ENCODE measurements around the gene ISLR.

The ISLR gene

GRCh38 chr15:74196175-74196574 lies 22.7 kb downstream of the ISLR start (continued):
- TF ChIP-seq KLF16 (tag by site-specific recombination; IDR thresholded peaks at IDR 0.05) (peak; percentile 38), ZNF335 (tag by site-specific recombination; conservative IDR thresholded peaks at IDR 0.05) (peak; percentile 53; the same call in 1 of the 2 replicates), ZBTB1 (tag by site-specific recombination; IDR thresholded peaks at IDR 0.05) (no peak), ZNF174 (tag by site-specific recombination; IDR thresholded peaks at IDR 0.05) (no peak), YY1 (tag by site-specific recombination; IDR thresholded peaks at IDR 0.05) (no peak), ZNF600 (tag by site-specific recombination; IDR thresholded peaks at IDR 0.05) (0 out of 2 replicates have a peak, but pooled peaks have one; percentile 15), GLIS2 (tag by site-specific recombination; IDR thresholded peaks at IDR 0.05) (0 out of 2 replicates have a peak, but pooled peaks have one; percentile 36), SP2 (tag by site-specific recombination; IDR thresholded peaks at IDR 0.05) (no peak; the same call in 1 of the 2 replicates)

GRCh38 chr15:74197176-74197965 lies 23.9 kb downstream of the ISLR start:
- Histone ChIP-seq H3K9me3 (ENCODE audit: control insufficient read depth, insufficient read depth, low read depth, low read length) (no peaks in the 10 kb centered on the region), H3K27ac (ENCODE audit: extremely low read depth, low read depth, low read length) (no peak overlapping the region; the same call in 1 of the 2 replicates), H3K4me3 (ENCODE audit: low read depth, low read length) (no peak overlapping the region), H3K36me3 (ENCODE audit: control insufficient read depth in 2 of 2, insufficient read depth in 1 of 2, low read length in 2 of 2) (peaks cover 0 to 12% of the 10 kb centered on the region in 2 experiments; a peak in 1 of 3 replicates), H3K4me1 (ENCODE audit: control insufficient read depth, insufficient read depth, low read length) (peaks cover 43% of the 10 kb centered on the region)
- CTCF ChIA-PET = interaction anchor here (0.6 to 5.3 kb wide), 8 partner anchors 10 to 474 kb away, joined by 3 to 38 read pairs (median 4); no protein-coding TSS in a partner anchor
- TF ChIP-seq GLIS2 (tag by site-specific recombination; IDR thresholded peaks at IDR 0.05) (peak; percentile 39; the same call in 1 of the 2 replicates), TSHZ1 (tag by site-specific recombination; IDR thresholded peaks at IDR 0.05; ENCODE audit: borderline replicate concordance) (no peak)
- POLR2A ChIA-PET = interaction anchor here (0.9 to 2.7 kb wide), 7 partner anchors 9 to 55 kb away, joined by 3 to 18 read pairs (median 10); partner anchors contain the start of gene ISLR

DNA sequence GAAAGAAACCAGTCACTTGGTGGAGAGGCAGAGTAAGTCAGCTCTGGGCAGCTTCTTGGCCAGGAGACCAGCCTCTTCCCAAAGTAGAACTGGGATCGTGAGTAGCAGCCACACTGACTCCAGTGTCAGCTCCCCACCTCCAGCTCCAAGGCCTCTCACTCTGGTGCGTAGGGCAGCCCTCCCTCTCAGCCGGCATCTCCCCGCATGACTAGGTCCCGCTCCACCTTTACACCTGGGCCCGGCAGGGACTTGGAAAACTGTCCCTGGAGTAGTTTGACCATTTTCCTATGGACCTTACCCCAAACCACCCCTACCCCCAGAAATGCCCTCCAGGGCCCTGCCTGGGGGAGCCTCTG lies 25.8 kb downstream of the ISLR start:
- Histone ChIP-seq H3K9me3 (ENCODE audit: control insufficient read depth, insufficient read depth, low read depth, low read length) (no peaks in the 10 kb centered on the region), H3K36me3 (ENCODE audit: control insufficient read depth in 2 of 2, insufficient read depth in 1 of 2, low read length in 2 of 2) (peaks cover 0 to 12% of the 10 kb centered on the region in 2 experiments; a peak in 1 of 3 replicates), H3K27ac (ENCODE audit: extremely low read depth, low read depth, low read length) (no peak overlapping the region), H3K4me3 (ENCODE audit: low read depth, low read length) (no peak overlapping the region), H3K4me1 (ENCODE audit: control insufficient read depth, insufficient read depth, low read length) (peaks cover 54% of the 10 kb centered on the region)
- ChIA-PET CTCF (interaction anchor here (2.1 kb wide), 1 partner anchor 123 kb away, joined by 6 read pairs; no protein-coding TSS in a partner anchor), POLR2A (no interaction called here)
- TF ChIP-seq ZNF24 (tag by site-specific recombination; IDR thresholded peaks at IDR 0.05) (no peak), ZNF473 (tag by site-specific recombination; IDR thresholded peaks at IDR 0.05) (no peak), MZF1 (tag by site-specific recombination; IDR thresholded peaks at IDR 0.05; ENCODE audit: borderline replicate concordance) (no peak), ZBTB21 (tag by site-specific recombination; IDR thresholded peaks at IDR 0.05) (no peak), ZSCAN18 (tag by site-specific recombination; IDR thresholded peaks at IDR 0.05) (no peak), HOXD13 (CRISPR knock-in tag; IDR thresholded peaks at IDR 0.05; ENCODE audit: borderline replicate concordance) (no peak), ZNF202 (tag by site-specific recombination; IDR thresholded peaks at IDR 0.05; ENCODE audit: borderline replicate concordance) (no peak), ZNF248 (tag by site-specific recombination; IDR thresholded peaks at IDR 0.05) (no peak), EGR2 (tag by site-specific recombination; IDR thresholded peaks at IDR 0.05; ENCODE audit: low read depth) (no peak), ZNF138 (tag by site-specific recombination; IDR thresholded peaks at IDR 0.05; ENCODE audit: borderline replicate concordance) (no peak), ZNF777 (tag by site-specific recombination; IDR thresholded peaks at IDR 0.05; ENCODE audit: borderline replicate concordance) (no peak), ZNF112 (tag by site-specific recombination; IDR thresholded peaks at IDR 0.05) (no peak), ZNF426 (tag by site-specific recombination; IDR thresholded peaks at IDR 0.05) (no peak), ZNF292 (tag by site-specific recombination; IDR thresholded peaks at IDR 0.05; ENCODE audit: borderline replicate concordance, low read depth) (no peak)
- TF ChIP-seq, protein P1, sequence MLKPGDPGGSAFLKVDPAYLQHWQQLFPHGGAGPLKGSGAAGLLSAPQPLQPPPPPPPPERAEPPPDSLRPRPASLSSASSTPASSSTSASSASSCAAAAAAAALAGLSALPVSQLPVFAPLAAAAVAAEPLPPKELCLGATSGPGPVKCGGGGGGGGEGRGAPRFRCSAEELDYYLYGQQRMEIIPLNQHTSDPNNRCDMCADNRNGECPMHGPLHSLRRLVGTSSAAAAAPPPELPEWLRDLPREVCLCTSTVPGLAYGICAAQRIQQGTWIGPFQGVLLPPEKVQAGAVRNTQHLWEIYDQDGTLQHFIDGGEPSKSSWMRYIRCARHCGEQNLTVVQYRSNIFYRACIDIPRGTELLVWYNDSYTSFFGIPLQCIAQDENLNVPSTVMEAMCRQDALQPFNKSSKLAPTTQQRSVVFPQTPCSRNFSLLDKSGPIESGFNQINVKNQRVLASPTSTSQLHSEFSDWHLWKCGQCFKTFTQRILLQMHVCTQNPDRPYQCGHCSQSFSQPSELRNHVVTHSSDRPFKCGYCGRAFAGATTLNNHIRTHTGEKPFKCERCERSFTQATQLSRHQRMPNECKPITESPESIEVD (tag by site-specific recombination; IDR thresholded peaks at IDR 0.05) = no peak
- TF ChIP-seq, protein P2, sequence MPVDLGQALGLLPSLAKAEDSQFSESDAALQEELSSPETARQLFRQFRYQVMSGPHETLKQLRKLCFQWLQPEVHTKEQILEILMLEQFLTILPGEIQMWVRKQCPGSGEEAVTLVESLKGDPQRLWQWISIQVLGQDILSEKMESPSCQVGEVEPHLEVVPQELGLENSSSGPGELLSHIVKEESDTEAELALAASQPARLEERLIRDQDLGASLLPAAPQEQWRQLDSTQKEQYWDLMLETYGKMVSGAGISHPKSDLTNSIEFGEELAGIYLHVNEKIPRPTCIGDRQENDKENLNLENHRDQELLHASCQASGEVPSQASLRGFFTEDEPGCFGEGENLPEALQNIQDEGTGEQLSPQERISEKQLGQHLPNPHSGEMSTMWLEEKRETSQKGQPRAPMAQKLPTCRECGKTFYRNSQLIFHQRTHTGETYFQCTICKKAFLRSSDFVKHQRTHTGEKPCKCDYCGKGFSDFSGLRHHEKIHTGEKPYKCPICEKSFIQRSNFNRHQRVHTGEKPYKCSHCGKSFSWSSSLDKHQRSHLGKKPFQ (tag by site-specific recombination; IDR thresholded peaks at IDR 0.05) = no peak

Data from HEK293 (cell line).